DLD1 (cell line): Measurements from ENCODE around the gene FBXW4.

Experiments
- in situ Hi-C: cut with HindIII; loops from 2 replicates; pipeline ENCODE4 v1.10.0; 2017; ENCODE audit warnings: low sequenced_read_pairs

FBXW4 gene

DNA sequence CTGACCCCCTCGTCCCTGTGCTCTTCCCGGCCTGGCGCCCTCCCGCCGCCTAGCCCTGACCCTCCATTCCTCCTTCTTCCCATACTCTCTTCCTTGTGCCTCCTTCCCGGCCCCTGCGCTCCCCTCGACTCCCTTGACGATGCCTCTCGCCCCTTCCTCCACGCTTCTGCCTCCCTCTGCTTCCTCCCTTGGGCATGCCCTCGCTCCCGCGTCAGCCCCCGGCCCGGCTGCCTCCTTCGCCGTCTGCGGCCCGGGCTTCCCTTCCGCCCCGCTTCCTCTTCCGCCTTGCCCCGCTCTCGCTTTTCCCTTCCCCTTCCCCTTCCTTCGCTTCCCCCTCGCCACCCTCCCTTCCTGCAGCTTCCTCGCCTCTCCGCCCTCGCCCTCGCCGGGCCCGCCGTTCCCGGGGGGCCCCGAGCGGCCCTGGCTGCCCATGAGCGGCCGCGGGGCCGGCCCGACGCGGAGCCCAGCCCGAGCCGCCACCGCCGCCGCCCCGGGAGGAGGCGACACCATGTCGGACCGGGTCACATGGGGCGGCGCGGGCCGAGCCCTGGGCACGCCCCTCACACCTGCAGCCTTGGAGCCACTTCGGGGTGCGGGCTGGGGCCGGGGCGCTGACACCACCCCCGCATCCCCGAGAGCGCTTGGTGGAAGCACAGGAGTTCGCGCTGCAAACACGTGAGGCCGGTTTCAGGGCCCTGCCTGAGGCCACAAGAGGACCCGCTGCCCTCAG is at the start of gene FBXW4:
Gene FBXW4, minus strand, starts transcription at position 497 of the 730 bp plus-strand sequence. Its CDS starts 65 bp downstream, at position 432.
- in situ Hi-C loops = no loop called here

DNA sequence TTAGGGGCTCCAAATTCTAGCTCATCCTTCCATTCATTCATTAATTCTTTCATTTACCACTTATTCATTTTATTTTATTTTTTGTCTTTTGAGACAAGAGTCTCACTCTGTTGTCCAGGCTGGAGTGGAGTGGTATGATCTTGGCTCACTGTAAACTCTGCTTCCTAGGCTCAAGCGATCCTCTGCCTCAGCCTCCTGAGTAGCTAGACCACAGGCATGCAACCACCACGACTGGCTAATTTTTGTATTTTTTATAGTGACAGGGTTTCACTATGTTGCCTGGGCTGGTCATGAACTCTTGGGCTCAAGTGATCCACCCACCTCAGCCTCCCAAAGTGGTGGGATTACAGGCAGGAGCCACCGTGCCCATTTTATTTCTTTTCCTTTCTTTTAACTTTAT is 49.3 kb upstream of the FBXW4 start:
- in situ Hi-C loops = no loop called here

- in situ Hi-C loops = no loop called here
Observed at GRCh38 chr10:101741938-101742337, 47.0 kb upstream of the FBXW4 start.

GRCh38 chr10:101736666-101737065 is 41.7 kb upstream of the FBXW4 start:
- in situ Hi-C loops = no loop called here

DNA sequence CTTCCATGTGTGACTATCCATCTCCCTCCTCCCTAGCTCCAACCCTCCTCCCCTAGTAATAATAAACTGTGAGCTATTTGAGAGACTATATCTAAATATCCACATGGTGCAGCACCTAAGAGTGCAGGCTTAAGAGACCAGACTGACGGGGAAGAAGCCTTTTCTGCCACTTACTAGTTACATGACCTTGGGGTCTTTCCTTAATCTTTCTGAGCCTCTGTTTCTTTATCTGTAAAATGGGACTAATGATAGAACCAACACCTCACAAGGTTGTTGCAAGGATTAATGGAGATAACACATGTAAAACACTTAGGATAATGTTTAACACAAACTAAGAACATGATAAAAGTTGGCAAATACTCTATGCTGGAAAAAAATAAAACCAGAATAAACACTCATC is 37.1 kb upstream of the FBXW4 start:
- in situ Hi-C loops = no loop called here

GRCh38 chr10:101726115-101726387 is 31.1 kb upstream of the FBXW4 start:
- in situ Hi-C loops = no loop called here

DNA sequence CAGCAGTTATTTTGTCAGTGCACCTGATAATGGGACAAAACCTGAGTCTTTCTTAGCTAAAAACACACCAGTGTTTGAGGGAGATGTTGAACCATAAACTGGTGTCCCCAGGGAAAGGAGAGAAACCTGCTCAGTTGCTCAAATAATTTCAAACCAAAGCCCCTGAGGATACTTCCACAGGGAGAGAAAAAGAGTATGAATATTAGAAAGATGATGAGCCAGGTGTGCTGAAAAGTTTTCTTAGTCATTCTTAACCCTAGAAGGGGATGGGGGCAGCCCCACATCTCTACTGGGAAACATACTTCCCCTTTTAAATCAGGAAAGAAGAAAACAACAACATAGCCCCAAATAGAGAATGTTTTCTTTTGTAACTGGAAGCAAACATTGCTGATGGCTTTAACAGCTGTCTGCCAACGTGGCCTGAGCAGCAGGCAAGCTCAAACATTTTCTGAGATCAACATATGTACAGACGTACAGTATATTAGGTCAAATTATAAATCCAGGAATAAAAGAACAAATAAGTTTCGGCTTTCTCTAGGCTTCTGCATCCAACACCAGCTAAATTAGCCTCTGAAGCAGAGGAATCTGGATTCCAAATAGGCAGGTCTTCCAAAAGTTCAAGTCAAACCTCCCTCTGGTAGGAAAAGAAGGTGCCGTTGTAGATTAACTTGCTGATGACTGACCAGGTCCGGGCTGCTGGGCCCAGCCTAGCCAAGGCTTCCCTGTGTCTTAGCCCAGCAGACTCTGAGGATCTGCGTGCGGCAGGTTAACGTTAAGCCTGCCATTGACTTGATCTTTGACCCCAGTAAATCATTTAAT is 30.5 kb upstream of the FBXW4 start:
- in situ Hi-C loops = no loop called here

GRCh38 chr10:101724446-101724845 is 29.5 kb upstream of the FBXW4 start:
- in situ Hi-C loops = no loop called here

GRCh38 chr10:101723176-101723575 is 28.2 kb upstream of the FBXW4 start:
- in situ Hi-C loops = no loop called here

- in situ Hi-C loops = no loop called here
Observed at GRCh38 chr10:101721806-101722205, 26.8 kb upstream of the FBXW4 start.

DNA sequence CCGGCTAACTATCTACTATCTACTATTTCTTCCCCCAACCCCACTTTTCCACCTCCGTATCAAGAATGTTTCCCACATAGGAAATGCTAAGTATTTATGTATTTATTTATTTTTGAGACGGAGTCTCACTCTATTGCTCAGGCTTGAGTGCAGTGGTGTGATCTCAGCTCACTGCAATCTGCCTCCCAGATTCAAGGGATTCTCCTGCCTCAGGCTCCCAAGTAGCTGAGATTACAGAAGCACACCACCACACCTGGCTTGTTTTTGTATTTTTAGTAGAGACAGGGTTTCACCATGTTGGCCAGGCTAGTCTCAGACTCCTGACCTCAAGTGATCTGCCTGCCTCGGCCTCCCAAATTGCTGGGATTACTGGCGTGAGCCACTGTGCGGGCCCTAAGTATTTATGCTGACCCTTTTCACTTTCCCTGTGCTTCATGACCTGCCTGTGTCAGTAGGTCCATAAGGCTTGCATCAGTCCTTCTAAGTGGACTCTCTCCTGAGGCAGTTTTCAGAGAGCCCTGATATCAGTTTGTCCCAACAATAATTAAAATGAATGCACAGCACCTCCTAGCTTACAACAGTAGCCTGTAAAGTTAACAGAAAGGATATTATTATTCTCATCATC is 25.7 kb upstream of the FBXW4 start:
- in situ Hi-C loops = no loop called here

DNA sequence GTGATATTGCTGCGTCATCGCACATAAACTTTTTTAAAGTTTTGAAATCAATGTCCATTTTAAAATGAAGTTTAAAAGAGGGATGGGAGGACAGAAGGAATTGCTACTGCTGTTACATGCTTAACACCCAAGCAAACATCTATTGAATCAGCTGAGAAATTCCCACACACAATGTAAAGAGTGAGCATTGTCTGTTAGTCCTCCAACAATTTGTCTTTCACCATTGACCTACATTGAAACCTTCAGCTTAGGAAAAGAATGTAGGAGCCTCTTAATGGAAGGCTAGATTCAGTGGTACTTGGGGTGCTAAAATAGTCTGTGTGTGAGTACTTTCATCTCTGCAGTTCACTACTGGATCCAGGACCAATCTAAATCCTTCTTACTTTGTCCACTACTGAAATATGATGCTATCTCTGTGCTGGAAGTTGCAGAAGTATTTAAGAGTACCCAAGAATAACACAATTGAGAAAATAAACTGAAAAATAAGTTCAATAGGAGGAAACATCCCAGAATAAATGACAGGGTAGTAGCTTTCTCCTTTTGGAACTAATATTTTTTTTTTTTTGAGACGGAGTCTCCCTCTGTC is 23.8 kb upstream of the FBXW4 start:
- in situ Hi-C loops = no loop called here

DNA sequence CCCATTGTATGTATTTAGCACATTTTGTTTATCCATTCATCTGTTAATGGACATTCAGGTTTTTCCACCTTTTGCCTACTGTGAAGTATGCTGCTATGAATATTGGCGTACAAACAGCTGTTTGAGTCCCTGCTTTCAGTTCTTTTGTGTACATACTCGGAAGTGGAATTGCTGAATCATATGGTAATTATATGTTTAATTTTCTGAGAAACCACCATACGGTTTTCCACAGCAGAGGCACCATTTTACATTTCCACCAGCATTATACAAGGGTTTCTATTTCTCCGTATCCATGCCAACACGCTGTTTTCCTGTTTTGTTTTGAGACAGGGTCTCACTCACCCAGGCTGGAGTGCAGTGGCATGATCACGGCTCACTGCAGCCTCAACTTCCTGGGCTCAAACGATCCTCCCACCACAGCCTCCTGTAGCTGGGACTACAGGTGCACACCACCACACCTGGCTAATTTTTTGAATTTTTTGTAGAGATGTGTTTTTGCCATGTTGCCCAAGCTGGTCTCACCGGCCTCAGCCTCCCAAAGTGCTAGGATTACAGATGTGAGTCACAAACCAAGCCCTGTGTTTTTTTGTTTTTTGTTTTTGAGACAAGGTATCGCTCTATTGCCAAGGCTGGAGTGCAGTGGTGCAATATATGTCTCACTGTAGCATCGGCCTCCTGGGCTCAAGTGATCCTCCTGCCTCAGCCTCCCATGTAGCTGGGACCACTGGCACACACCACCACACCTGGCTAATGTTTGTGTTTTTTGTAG is 22.1 kb upstream of the FBXW4 start:
- in situ Hi-C loops = no loop called here

GRCh38 chr10:101712997-101713396 is 18.0 kb upstream of the FBXW4 start:
- in situ Hi-C loops = no loop called here

- in situ Hi-C loops = no loop called here
Observed at GRCh38 chr10:101710793-101711192, 15.8 kb upstream of the FBXW4 start.

DNA sequence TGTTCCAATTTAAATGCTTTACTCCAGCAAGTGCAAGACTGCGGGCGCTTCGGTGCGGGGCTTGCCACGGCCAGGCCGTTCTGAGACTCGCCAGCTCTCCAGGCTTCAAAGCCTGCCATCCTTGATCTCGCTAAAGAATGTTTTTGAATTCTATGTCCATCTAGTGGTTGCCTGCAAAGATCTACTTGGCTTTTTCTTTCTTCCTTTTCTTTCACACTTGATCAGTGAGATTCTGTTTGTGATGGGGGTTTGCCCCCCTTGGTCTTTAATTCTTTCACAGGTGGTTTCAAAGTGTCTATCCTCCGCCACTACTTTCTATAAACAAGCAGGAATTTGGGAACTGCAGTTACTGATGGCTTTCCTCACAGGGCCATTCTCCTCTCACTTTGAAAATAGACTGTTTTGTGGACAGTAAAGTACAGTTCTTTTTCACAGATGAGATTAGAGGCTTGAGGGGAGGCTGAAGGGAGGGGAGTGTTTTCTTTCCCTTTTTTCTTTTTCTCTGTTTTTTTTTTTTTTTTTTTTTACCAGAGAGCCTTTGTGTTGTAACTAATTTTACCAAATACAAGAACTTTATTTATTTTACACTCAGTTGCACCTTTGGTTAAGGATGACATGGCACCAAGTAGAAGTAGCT is 15.2 kb upstream of the FBXW4 start:
- in situ Hi-C loops = no loop called here

DNA sequence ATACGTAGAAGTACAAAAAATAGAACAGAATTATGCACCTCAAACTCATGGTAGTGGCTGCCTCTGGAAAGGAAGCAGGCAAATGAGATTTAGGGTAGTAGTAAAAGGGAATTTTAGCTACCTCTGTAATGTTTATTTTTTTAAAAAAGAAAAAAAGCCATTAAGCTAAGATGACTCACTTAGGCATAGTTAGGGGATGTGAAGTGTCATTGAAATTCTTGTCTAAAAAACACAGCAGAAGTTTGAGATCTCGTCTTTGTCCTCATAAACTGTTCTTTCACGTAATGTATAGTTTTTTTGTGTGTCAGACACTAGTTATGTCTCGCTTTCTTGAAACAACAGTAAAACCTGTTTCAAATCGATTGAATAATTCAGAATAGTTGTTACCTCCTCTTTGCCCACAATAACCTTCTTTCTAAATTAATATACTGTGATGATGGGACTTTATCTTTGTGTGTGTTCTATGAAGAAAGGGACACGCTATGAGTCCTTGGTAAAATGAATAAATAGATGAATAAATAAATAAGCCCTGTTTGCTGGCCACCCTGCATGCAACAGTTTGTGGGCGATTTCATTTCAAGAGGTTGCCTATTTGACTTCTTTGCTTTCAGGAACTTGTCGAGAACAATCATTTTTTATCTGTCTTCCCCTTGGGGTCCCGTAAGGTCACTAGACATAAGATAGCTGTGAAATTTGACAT is 14.5 kb upstream of the FBXW4 start:
- in situ Hi-C loops = no loop called here

GRCh38 chr10:101708870-101709269 is 13.9 kb upstream of the FBXW4 start:
- in situ Hi-C loops = no loop called here

GRCh38 chr10:101708073-101708472 is 13.1 kb upstream of the FBXW4 start:
- in situ Hi-C loops = no loop called here

DNA sequence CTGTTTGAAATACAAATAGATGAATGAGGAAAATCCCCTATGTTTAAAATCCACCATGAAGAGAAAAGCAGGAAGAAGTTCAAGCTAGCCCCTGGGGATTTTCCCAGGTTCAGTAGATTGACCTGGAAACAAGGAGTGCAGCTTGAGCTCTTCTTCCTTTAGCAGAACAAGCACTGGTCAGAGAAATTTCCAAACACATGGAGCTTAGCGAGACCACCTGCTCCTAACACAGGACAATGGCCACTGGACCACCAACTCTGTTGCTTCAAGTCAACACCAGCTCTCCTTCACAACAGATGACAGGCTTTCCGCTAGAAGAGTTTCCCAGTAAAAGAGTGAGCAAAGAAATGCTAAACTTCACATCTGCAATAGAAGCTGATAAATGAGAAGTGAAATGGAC is 9.4 kb upstream of the FBXW4 start:
- in situ Hi-C loops = no loop called here
